ENCODE results near the gene INPP5D. TPM values are rescaled to one million over a fixed set of nuclear protein-coding genes. Genes with fewer than 3 reads are reported as not detected.

INPP5D gene
- total and polyA plus RNA-seq, 4 donors: 7.6 to 26.1 (median 25.3) TPM

DNA sequence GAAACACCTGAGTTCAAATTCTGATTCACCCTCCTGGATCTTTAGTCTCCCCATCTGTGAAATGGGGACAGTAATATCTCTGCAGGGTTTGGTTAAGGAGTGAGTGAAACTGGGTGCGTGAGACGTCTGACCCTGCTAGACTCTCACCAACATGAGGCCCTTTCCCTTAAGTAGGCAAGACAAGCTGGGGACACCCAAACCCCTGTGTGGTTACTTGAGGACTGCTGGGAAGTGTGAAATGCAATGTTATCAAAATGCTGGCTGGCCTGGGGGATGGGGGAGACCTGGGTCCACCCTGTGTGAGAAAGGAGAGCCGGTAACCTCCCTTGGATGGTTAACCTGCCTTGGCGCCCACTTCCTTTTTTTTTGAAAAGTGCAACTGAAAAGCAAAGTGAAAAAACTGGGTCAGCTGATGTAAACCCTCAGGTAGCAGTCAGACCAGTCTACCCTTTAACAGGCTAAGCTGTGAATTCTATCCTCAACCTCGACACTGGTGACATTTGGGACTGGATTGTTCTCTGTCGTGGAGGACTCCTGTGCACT, 82.3 kb downstream of the INPP5D start:
- 64 to 66% methylated on average over 6 of the region's 6 CpGs for WGBS, 2 donors
- no peaks in the 10 kb centered on the region for H3K9me3 ChIP-seq (ENCODE audit: control insufficient read depth in 4 of 4, insufficient read depth in 3 of 4, low read length in 3 of 4)
- ATAC-seq (ENCODE audit: insufficient read depth, low FRiP score): no peak
- TF ChIP-seq CTCF (IDR thresholded peaks at IDR 0.05; ENCODE audit: control extremely low read depth, extremely low read depth): no peak
- peaks cover 0 to 2% (median 0%) of the 10 kb centered on the region in 3 donors for H3K27me3 ChIP-seq (ENCODE audit: control insufficient read depth in 3 of 3, insufficient read depth in 3 of 3, low read length in 2 of 3)
- peaks cover 0 to 16% (median 0%) of the 10 kb centered on the region in 4 donors for H3K36me3 ChIP-seq (ENCODE audit: control insufficient read depth in 4 of 4, insufficient read depth in 4 of 4, low read length in 4 of 4)
- H3K4me3 ChIP-seq: no peak overlapping the region
- DNase-seq: peak in 1 of 3 donors; percentile 44
- no peak overlapping the region for H3K27ac ChIP-seq (ENCODE audit: low read depth in 1 of 2, low read length in 1 of 2)
- no peak overlapping the region for H3K9ac ChIP-seq (ENCODE audit: insufficient read depth in 1 of 2, low read length in 2 of 2)
- H3K4me1 ChIP-seq (ENCODE audit: control insufficient read depth in 5 of 5, insufficient read depth in 5 of 5, low read length in 5 of 5): peaks cover 0 to 15% (median 0%) of the 10 kb centered on the region in 5 donors

- Histone ChIP-seq H3K9me3 (ENCODE audit: control insufficient read depth in 4 of 4, insufficient read depth in 3 of 4, low read length in 3 of 4) (no peaks in the 10 kb centered on the region), H3K27me3 (ENCODE audit: control insufficient read depth in 3 of 3, insufficient read depth in 3 of 3, low read length in 2 of 3) (peaks cover 0 to 2% (median 0%) of the 10 kb centered on the region in 3 donors), H3K27ac (ENCODE audit: low read depth in 1 of 2, low read length in 1 of 2) (no peak overlapping the region), H3K9ac (ENCODE audit: insufficient read depth in 1 of 2, low read length in 2 of 2) (no peak overlapping the region), H3K4me1 (ENCODE audit: control insufficient read depth in 5 of 5, insufficient read depth in 5 of 5, low read length in 5 of 5) (peaks cover 0 to 15% (median 0%) of the 10 kb centered on the region in 5 donors), H3K36me3 (ENCODE audit: control insufficient read depth in 4 of 4, insufficient read depth in 4 of 4, low read length in 4 of 4) (peaks cover 0 to 25% (median 0%) of the 10 kb centered on the region in 4 donors), H3K4me3 (no peak overlapping the region)
- 97 to 98% methylated on average over 3 of the region's 3 CpGs for WGBS, 2 donors
- TF ChIP-seq CTCF (IDR thresholded peaks at IDR 0.05; ENCODE audit: control extremely low read depth, extremely low read depth): no peak
- ATAC-seq (ENCODE audit: insufficient read depth, low FRiP score) (no peak), DNase-seq (no peak)
Observed at GRCh38 chr2:233143700-233144331, 83.7 kb downstream of the INPP5D start.

DNA sequence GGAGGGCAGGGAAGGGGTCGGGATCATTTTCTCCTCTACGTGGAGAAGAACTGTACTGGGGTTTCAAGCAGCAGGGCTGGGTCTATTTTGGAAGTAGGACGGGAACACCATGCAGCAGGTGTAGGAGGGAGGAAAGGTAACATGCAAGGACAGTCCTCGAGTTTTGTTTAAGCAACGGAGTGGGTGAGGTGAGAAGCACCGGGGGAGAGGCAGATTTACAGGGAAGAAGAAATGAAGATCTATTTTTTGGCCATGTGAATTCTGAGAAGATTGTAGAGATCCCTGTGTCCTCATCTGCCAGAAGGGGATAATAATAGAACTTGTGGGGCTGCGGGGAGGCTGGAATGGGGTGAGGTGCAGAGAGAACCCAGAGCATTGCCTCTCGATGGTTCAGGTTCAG, 85.6 kb downstream of the INPP5D start:
- no peak for ATAC-seq (ENCODE audit: insufficient read depth, low FRiP score)

More for the DNA sequence above, 85.6 kb downstream of the INPP5D start:
- Histone ChIP-seq H3K36me3 (ENCODE audit: control insufficient read depth in 4 of 4, insufficient read depth in 4 of 4, low read length in 4 of 4) (peaks cover 0 to 24% (median 0%) of the 10 kb centered on the region in 4 donors), H3K27me3 (ENCODE audit: control insufficient read depth in 3 of 3, insufficient read depth in 3 of 3, low read length in 2 of 3) (peaks cover 0 to 2% (median 0%) of the 10 kb centered on the region in 3 donors), H3K9me3 (ENCODE audit: control insufficient read depth in 4 of 4, insufficient read depth in 3 of 4, low read length in 3 of 4) (no peaks in the 10 kb centered on the region), H3K9ac (ENCODE audit: insufficient read depth in 1 of 2, low read length in 2 of 2) (no peak overlapping the region), H3K4me3 (no peak overlapping the region), H3K27ac (ENCODE audit: low read depth in 1 of 2, low read length in 1 of 2) (no peak overlapping the region), H3K4me1 (ENCODE audit: control insufficient read depth in 5 of 5, insufficient read depth in 5 of 5, low read length in 5 of 5) (peaks cover 0 to 8% (median 0%) of the 10 kb centered on the region in 5 donors)
- TF ChIP-seq CTCF (IDR thresholded peaks at IDR 0.05; ENCODE audit: control extremely low read depth, extremely low read depth): no peak
- WGBS, 2 donors: 95 to 99% methylated on average over 8 of the region's 8 CpGs
- DNase-seq: no peak

Data from lung (tissue), 12 donors.